H1 (cell line): ENCODE results near the gene PPP1R11. TPM values are rescaled to one million over a fixed set of nuclear protein-coding genes. Genes with fewer than 3 reads are reported as not detected.

Source experiments
- ATF2 ChIP-seq: IDR thresholded peaks from 2 replicates; pipeline ENCODE4 v1.6.1; 2012; ENCODE audit warnings: low read length, inconsistent platforms
- CEBPB ChIP-seq: IDR thresholded peaks from 2 replicates; pipeline ENCODE4 v1.6.1; 2012; ENCODE audit warnings: low read depth, low read length
- CTCF ChIP-seq, 3 experiments: IDR thresholded peaks; 1 replicate in 2 of 3; 2 replicates in 1 of 3; pipeline versions ENCODE4 v1.5.1 to v1.6.1; 2011; ENCODE audit warnings: low read length in 3 of 3, mild to moderate bottlenecking in 3 of 3, inconsistent platforms in 2 of 3, low read depth in 1 of 3, moderate library complexity in 1 of 3; ENCODE audit not compliant: insufficient read depth in 1 of 3; ENCODE audit errors: control extremely low read depth in 1 of 3
- EGR1 ChIP-seq: IDR thresholded peaks from 2 replicates; pipeline ENCODE4 v1.6.1; 2011; ENCODE audit warnings: low read depth, low read length, borderline replicate concordance
- JUN ChIP-seq: IDR thresholded peaks from 2 replicates; pipeline ENCODE4 v1.6.1; 2011; ENCODE audit warnings: low read depth, mild to moderate bottlenecking, improper control_type of control experiment, low read length
- POLR2AphosphoS5 ChIP-seq: IDR thresholded peaks from 2 replicates; pipeline ENCODE4 v1.6.1; 2011; ENCODE audit warnings: low read depth, low read length
- polyA plus RNA-seq, 7 experiments: library from polyadenylated mRNA; depleted of rRNA in 3 of 7; stranded (reverse) in 5 of 7; unstranded in 2 of 7; fragments of >200 nt in 5 of 7; fragments of 200-250 nt in 2 of 7; gene quantifications; 1 replicate in 5 of 7; 2 replicates in 1 of 7; 4 replicates in 1 of 7; pipeline versions ENCODE4 v1.2.1 to v1.2.3, GENCODE V29; 2011 to 2013; ENCODE audit warnings: missing spikeins in 2 of 7, mixed read lengths in 2 of 7
- total RNA-seq: library from RNA; stranded (reverse); fragmentation: NEBNext Ultra II Directional; extraction: Animal tissue kit (Norgen Biotek cat#: 25700); gene quantifications from 2 replicates; pipeline ENCODE4 v1.2.1, GENCODE V29; 2021

PPP1R11 gene
- total and polyA plus RNA-seq, 2 of the 8 experiments (the other 6 are each of a cell fraction or from before 2014, with no cell fraction given) = 26.1 to 32.8 TPM

GRCh38 chr6:30075790-30076732 lies 9.1 kb downstream of the PPP1R11 start (continued):
- no peak for TF ChIP-seq ATF2
- TF ChIP-seq EGR1 = no peak
- TF ChIP-seq CTCF (IDR thresholded peaks at IDR 0.05; ENCODE audit: control extremely low read depth in 1 of 3, insufficient read depth in 1 of 3, low read depth in 1 of 3, low read length in 3 of 3) = peak; percentile 65 to 83 (median 81)
- TF ChIP-seq POLR2AphosphoS5 = no peak
- peak; percentile 90 for TF ChIP-seq CEBPB
- TF ChIP-seq JUN = no peak
- TF ChIP-seq, all 59 proteins: peak for 4
